A673 (cell line): Measurements from ENCODE around the gene RALB. TPM values are rescaled to one million over a fixed set of nuclear protein-coding genes. Genes with fewer than 3 reads are reported as not detected.
"Not testable (repeated sequence)": the region's sequence is repeated elsewhere in the genome, so short reads cannot be mapped to it uniquely, and the experiment has no call there.

ENCODE experiments used
- BruUV-seq: library from RNA; stranded (reverse); fragments of 400-500 nt; replicated peaks from 2 replicates; lab custom pipeline; 2021; lab: Mats Ljungman, UMichigan
- CTCF ChIA-PET: fragments of 300-600 bp; sonication (Branson Sonifier 250); formaldehyde crosslinking; loops from one replicate; lab custom pipeline; 2022; ENCODE audit warnings: antibody characterized with exemption; lab: Charles Lee
- POLR2A ChIA-PET: fragments of 300-600 bp; sonication (Branson Sonifier 250); formaldehyde crosslinking; loops from one replicate; lab custom pipeline; 2022; ENCODE audit warnings: antibody characterized with exemption; ENCODE audit not compliant: low non-redundant PET; lab: Charles Lee
- DNase-seq: peaks from one replicate; pipeline ENCODE4 v3.0.0-alpha.2; 2015; ENCODE audit warnings: low spot score
- H3K27ac ChIP-seq: fragments of 200-600 bp; sonication (generic); 2 replicates; pipeline ENCODE4 v1.5.1; 2016; ENCODE audit warnings: mixed run types, low read depth, mild to moderate bottlenecking, mixed read lengths, antibody characterized with exemption, low read length; ENCODE audit not compliant: poor library complexity, severe bottlenecking
- H3K27me3 ChIP-seq: fragments of 200-600 bp; sonication (generic); replicated peaks from 2 replicates; pipeline ENCODE4 v1.6.1; 2017; ENCODE audit warnings: mixed run types, low read depth, mild to moderate bottlenecking, mixed read lengths, antibody characterized with exemption, low read length; ENCODE audit not compliant: insufficient read depth, poor library complexity
- H3K36me3 ChIP-seq: fragments of 200-600 bp; sonication (generic); 2 replicates; pipeline ENCODE4 v1.6.1; 2016; ENCODE audit warnings: mixed run types, mild to moderate bottlenecking, mixed read lengths, antibody characterized with exemption, low read length; ENCODE audit not compliant: insufficient read depth, poor library complexity, severe bottlenecking
- H3K4me1 ChIP-seq: fragments of 200-600 bp; sonication (generic); 2 replicates; pipeline ENCODE4 v1.6.1; 2017; ENCODE audit warnings: mixed run types, mild to moderate bottlenecking, mixed read lengths, antibody characterized with exemption, low read length; ENCODE audit not compliant: insufficient read depth, poor library complexity, severe bottlenecking
- H3K4me3 ChIP-seq: fragments of 200-600 bp; sonication (generic); 2 replicates; pipeline ENCODE4 v1.5.1; 2016; ENCODE audit warnings: low read depth, mixed run types, mild to moderate bottlenecking, mixed read lengths, low read length; ENCODE audit not compliant: poor library complexity, severe bottlenecking
- H3K9me3 ChIP-seq: fragments of 200-600 bp; sonication (generic); 2 replicates; pipeline ENCODE4 v1.6.1; 2016; ENCODE audit warnings: mixed run types, low read depth, mild to moderate bottlenecking, mixed read lengths, antibody characterized with exemption, low read length; ENCODE audit not compliant: poor library complexity, severe bottlenecking
- CTCF ChIP-seq: fragments of 300-800, 200-600 bp; sonication (generic); conservative IDR thresholded peaks from 2 replicates; pipeline ENCODE4 v1.5.1; 2017; ENCODE audit warnings: low read depth, mild to moderate bottlenecking, antibody characterized with exemption, low read length, moderate library complexity, mixed read lengths
- EZH2 ChIP-seq: fragments of 200-600 bp; sonication (generic); IDR thresholded peaks from 2 replicates; pipeline ENCODE4 v1.6.1; 2017; ENCODE audit warnings: borderline replicate concordance, low read depth, mild to moderate bottlenecking, mixed read lengths, antibody characterized with exemption, low read length; ENCODE audit not compliant: poor library complexity, severe bottlenecking
- intact Hi-C: fragments of 100-400 bp; cut with micrococcal nuclease; formaldehyde crosslinking; loops from one replicate; pipeline ENCODE4 v1.10.0; 2022; ENCODE audit not compliant: unreplicated experiment
- total RNA-seq: library from RNA; stranded (reverse); gene quantifications from 2 replicates; pipeline ENCODE4 v1.2.3, GENCODE V29; 2021

RALB gene
- total RNA-seq, 1 experiment from 2014 or later: 47.0 TPM

- CTCF ChIA-PET: no interaction called here
- no peaks in the 10 kb centered on the region for H3K9me3 ChIP-seq
- no peak for DNase-seq
- no peaks in the 10 kb centered on the region for H3K27me3 ChIP-seq
- no peak overlapping the region for H3K4me3 ChIP-seq
- no peak overlapping the region for H3K27ac ChIP-seq
- no peak for TF ChIP-seq EZH2
- no peak for TF ChIP-seq CTCF
- intact Hi-C loops: loop anchor here (5.0 kb wide), 1 partner anchor 203 kb away; no protein-coding TSS in a partner anchor
- no peaks in the 10 kb centered on the region for H3K4me1 ChIP-seq
- no peaks in the 10 kb centered on the region for H3K36me3 ChIP-seq
- BruUV-seq: no TSS peak
- POLR2A ChIA-PET: no interaction called here
Observed at GRCh38 chr2:120310136-120310535, 57.5 kb downstream of the RALB start.

DNA sequence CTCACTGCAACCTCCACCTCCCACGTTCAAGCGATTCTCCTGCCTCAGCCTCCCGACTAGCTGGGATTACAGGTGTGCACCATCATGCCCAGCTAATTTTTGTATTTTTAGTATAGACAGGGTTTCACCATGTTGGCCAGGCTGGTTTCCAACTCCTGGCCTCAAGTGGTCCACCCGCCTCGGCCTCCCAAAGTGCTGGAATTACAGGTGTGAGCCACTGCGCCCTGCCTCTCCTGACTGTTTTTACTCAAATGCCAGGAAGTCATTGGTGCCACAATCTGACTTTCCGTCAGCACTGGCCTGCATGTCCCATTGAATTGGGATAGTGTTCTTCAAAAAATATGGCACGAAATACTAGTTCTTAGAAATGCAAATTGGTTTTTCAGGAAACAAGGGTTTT lies 58.2 kb downstream of the RALB start:
- intact Hi-C loops: loop anchor here (5.0 kb wide), 1 partner anchor 204 kb away; no protein-coding TSS in a partner anchor
- not testable (repeated sequence) for H3K27me3 ChIP-seq, H3K4me3 ChIP-seq, H3K9me3 ChIP-seq, BruUV-seq, H3K4me1 ChIP-seq, H3K36me3 ChIP-seq, H3K27ac ChIP-seq, DNase-seq
- POLR2A ChIA-PET: interaction anchor here (0.6 kb wide), 1 partner anchor 34 kb away, joined by 3 read pairs; no protein-coding TSS in a partner anchor
- CTCF ChIA-PET: interaction anchor here (0.7 kb wide), 1 partner anchor 40 kb away, joined by 3 read pairs; no protein-coding TSS in a partner anchor

GRCh38 chr2:120312076-120312475 lies 59.4 kb downstream of the RALB start:
- CTCF ChIA-PET: interaction anchor here (0.6 to 0.7 kb wide), 2 partner anchors 34 to 609 kb away, joined by 4 to 7 read pairs; partner anchors contain the start of gene INHBB
- no peaks in the 10 kb centered on the region for H3K27me3 ChIP-seq
- intact Hi-C loops: loop anchor here (2.0 to 5.0 kb wide), 4 partner anchors 59 to 609 kb away; partner anchors contain the start of gene RALB
- H3K36me3 ChIP-seq: no peaks in the 10 kb centered on the region
- H3K4me3 ChIP-seq: no peak overlapping the region
- TF ChIP-seq CTCF: no peak
- POLR2A ChIA-PET: no interaction called here
- no peak overlapping the region for H3K27ac ChIP-seq
- BruUV-seq: no TSS peak
- DNase-seq: no peak
- no peaks in the 10 kb centered on the region for H3K4me1 ChIP-seq
- H3K9me3 ChIP-seq: no peaks in the 10 kb centered on the region
